ENCODE results near the gene SGMS1.

DNA sequence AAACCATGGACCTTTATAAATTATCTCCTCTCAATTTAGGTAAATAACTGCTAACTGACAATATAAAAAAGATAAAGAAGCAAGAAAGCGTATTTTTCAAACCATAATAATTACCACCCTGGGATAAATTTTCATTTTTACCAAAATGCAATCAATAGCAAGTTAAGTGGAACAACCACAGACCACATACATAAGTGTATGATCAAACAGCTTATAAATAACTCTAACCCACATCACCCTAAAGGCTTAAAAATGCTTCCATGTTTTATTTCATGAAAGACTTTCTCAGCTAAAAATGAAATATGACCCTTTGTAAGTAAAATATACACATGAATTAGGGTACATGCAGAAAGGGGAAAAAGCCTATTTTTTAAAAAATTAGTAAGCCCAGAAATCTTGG lies 156.5 kb downstream of the SGMS1 start:
- TF ChIP-seq, protein P1, sequence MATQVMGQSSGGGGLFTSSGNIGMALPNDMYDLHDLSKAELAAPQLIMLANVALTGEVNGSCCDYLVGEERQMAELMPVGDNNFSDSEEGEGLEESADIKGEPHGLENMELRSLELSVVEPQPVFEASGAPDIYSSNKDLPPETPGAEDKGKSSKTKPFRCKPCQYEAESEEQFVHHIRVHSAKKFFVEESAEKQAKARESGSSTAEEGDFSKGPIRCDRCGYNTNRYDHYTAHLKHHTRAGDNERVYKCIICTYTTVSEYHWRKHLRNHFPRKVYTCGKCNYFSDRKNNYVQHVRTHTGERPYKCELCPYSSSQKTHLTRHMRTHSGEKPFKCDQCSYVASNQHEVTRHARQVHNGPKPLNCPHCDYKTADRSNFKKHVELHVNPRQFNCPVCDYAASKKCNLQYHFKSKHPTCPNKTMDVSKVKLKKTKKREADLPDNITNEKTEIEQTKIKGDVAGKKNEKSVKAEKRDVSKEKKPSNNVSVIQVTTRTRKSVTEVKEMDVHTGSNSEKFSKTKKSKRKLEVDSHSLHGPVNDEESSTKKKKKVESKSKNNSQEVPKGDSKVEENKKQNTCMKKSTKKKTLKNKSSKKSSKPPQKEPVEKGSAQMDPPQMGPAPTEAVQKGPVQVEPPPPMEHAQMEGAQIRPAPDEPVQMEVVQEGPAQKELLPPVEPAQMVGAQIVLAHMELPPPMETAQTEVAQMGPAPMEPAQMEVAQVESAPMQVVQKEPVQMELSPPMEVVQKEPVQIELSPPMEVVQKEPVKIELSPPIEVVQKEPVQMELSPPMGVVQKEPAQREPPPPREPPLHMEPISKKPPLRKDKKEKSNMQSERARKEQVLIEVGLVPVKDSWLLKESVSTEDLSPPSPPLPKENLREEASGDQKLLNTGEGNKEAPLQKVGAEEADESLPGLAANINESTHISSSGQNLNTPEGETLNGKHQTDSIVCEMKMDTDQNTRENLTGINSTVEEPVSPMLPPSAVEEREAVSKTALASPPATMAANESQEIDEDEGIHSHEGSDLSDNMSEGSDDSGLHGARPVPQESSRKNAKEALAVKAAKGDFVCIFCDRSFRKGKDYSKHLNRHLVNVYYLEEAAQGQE (IDR thresholded peaks at IDR 0.05; ENCODE audit: low read depth, low read length), result no peak
- TF ChIP-seq, protein P2, sequence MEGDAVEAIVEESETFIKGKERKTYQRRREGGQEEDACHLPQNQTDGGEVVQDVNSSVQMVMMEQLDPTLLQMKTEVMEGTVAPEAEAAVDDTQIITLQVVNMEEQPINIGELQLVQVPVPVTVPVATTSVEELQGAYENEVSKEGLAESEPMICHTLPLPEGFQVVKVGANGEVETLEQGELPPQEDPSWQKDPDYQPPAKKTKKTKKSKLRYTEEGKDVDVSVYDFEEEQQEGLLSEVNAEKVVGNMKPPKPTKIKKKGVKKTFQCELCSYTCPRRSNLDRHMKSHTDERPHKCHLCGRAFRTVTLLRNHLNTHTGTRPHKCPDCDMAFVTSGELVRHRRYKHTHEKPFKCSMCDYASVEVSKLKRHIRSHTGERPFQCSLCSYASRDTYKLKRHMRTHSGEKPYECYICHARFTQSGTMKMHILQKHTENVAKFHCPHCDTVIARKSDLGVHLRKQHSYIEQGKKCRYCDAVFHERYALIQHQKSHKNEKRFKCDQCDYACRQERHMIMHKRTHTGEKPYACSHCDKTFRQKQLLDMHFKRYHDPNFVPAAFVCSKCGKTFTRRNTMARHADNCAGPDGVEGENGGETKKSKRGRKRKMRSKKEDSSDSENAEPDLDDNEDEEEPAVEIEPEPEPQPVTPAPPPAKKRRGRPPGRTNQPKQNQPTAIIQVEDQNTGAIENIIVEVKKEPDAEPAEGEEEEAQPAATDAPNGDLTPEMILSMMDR (IDR thresholded peaks at IDR 0.05), result no peak
